Activated B cell treated with CpG ODN at 0.5 μM for 24 hours (primary cell): ENCODE measurements around the gene SPNS3. TPM values are rescaled to one million over a fixed set of nuclear protein-coding genes. Genes with fewer than 3 reads are reported as not detected.

ENCODE experiments used
- ATAC-seq: fragments of 200-7000 bp; cut with Tn5 transposase; one replicate; pipeline ENCODE4 v1.10.0; 2021; ENCODE audit warnings: low read depth, mild to moderate bottlenecking, moderate library complexity
- CTCF ChIA-PET: fragments of 350-600 bp; sonication (Branson Sonifier 250); formaldehyde crosslinking; loops from one replicate; lab custom pipeline; 2021; ENCODE audit warnings: antibody characterized with exemption; lab: Charles Lee
- POLR2A ChIA-PET: fragments of 350-600 bp; sonication (Branson Sonifier 250); formaldehyde crosslinking; loops from one replicate; lab custom pipeline; 2021; ENCODE audit warnings: antibody characterized with exemption; lab: Charles Lee
- DNase-seq: peaks from one replicate; pipeline ENCODE4 v3.0.0; 2022
- H3K27ac Mint-ChIP-seq: one replicate; pipeline ENCODE4 v1.8.0; 2020; ENCODE audit warnings: mixed read lengths
- H3K27me3 Mint-ChIP-seq: one replicate; pipeline ENCODE4 v1.8.0; 2021; ENCODE audit warnings: mixed read lengths
- H3K36me3 Mint-ChIP-seq: one replicate; pipeline ENCODE4 v1.8.0; 2021; ENCODE audit warnings: low read depth, mixed read lengths
- H3K4me1 Mint-ChIP-seq: one replicate; pipeline ENCODE4 v1.8.0; 2021; ENCODE audit warnings: mixed read lengths
- H3K4me3 Mint-ChIP-seq: one replicate; pipeline ENCODE4 v1.8.0; 2020; ENCODE audit warnings: mild to moderate bottlenecking, mixed read lengths
- H3K9me3 Mint-ChIP-seq: one replicate; pipeline ENCODE4 v1.8.0; 2020; ENCODE audit warnings: mixed read lengths
- intact Hi-C: fragments of 100-400 bp; cut with micrococcal nuclease; formaldehyde crosslinking; loops from one replicate; pipeline ENCODE4 v1.15.1; 2024
- total RNA-seq: library from RNA; stranded (reverse); gene quantifications from 2 replicates; pipeline ENCODE4 v1.2.3, GENCODE V29; 2022
- TF ChIP-seq, protein P1 (sequence below): fragments of 200-600 bp; IDR thresholded peaks from one replicate; pipeline ENCODE4 v1.8.0; 2022; ENCODE audit warnings: antibody characterized with exemption, mild to moderate bottlenecking

Gene SPNS3
- total RNA-seq, 1 donor from 2014 or later = 2.5 TPM

DNA sequence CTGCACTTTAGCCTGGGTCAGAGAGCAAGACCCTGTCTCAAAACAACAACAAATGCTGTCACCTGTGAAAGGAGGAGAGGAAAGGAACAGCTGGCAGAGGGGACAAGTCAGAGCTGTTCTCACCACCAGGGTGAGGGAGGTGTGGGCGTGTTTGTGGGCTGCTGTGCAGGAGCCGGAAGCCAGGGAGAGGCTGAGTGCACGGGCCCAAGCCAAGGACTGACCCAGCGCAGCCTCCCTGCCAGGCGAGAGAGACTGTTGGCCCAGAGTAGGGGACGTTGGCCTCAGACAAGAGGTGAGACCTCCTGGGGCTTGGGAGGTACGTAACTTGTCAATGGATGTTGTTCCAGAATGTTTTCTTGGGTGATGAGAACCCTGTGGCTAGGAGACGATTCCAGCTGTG is 75.7 kb downstream of the SPNS3 start:
- H3K4me3 Mint-ChIP-seq = no peak overlapping the region
- no peak overlapping the region for H3K27ac Mint-ChIP-seq
- TF ChIP-seq, protein P1, sequence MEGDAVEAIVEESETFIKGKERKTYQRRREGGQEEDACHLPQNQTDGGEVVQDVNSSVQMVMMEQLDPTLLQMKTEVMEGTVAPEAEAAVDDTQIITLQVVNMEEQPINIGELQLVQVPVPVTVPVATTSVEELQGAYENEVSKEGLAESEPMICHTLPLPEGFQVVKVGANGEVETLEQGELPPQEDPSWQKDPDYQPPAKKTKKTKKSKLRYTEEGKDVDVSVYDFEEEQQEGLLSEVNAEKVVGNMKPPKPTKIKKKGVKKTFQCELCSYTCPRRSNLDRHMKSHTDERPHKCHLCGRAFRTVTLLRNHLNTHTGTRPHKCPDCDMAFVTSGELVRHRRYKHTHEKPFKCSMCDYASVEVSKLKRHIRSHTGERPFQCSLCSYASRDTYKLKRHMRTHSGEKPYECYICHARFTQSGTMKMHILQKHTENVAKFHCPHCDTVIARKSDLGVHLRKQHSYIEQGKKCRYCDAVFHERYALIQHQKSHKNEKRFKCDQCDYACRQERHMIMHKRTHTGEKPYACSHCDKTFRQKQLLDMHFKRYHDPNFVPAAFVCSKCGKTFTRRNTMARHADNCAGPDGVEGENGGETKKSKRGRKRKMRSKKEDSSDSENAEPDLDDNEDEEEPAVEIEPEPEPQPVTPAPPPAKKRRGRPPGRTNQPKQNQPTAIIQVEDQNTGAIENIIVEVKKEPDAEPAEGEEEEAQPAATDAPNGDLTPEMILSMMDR = no peak
- POLR2A ChIA-PET = no interaction called here
- CTCF ChIA-PET = no interaction called here
- ATAC-seq = no peak
- H3K36me3 Mint-ChIP-seq = no peaks in the 10 kb centered on the region
- peaks cover 41% of the 10 kb centered on the region for H3K27me3 Mint-ChIP-seq
- no peak for DNase-seq
- peaks cover 2% of the 10 kb centered on the region for H3K4me1 Mint-ChIP-seq
- H3K9me3 Mint-ChIP-seq = no peaks in the 10 kb centered on the region
- intact Hi-C loops = no loop called here

DNA sequence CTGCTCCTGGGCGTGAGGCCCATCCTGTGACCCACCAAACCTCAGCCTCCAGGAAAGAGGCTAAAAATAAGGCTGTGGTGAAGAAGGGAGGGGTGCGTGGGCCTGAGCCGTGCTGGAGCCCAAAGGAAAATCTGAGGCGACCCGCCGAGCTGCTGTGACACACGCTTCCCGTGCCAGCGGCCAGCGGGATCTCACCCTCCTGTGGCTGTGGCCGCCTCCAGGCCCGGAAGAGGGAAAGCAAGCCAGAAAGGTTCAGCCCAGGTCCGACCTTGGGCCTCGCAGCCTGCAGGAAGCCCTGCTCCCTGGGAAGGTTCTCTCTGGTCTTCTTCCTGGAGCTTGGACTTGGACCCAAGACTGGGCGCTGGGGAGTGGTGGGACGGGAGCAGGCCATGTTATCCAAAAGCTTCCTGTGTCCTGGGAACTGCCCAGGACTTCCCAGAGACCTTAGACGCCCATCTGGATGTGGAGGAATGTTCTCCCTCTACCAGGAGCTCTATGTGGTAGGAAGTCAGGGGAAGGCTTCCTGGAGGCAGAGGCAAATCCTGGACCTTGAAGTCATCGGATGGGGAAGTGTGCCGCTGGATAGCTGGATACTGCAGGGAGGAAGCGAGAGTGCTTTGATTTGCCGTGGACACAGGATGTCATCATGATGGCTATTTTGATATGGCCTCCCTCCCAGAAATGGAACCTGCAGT is 76.3 kb downstream of the SPNS3 start:
- H3K4me1 Mint-ChIP-seq = peaks cover 2% of the 10 kb centered on the region
- H3K27ac Mint-ChIP-seq = no peak overlapping the region
- POLR2A ChIA-PET = no interaction called here
- H3K4me3 Mint-ChIP-seq = no peak overlapping the region
- no peaks in the 10 kb centered on the region for H3K9me3 Mint-ChIP-seq
- no peaks in the 10 kb centered on the region for H3K36me3 Mint-ChIP-seq
- intact Hi-C loops = no loop called here
- DNase-seq (no peak), ATAC-seq (no peak)
- peaks cover 38% of the 10 kb centered on the region for H3K27me3 Mint-ChIP-seq
- CTCF ChIA-PET = no interaction called here
- TF ChIP-seq, protein P1 = no peak

GRCh38 chr17:4510618-4510941 is 76.8 kb downstream of the SPNS3 start:
- TF ChIP-seq, protein P1 = no peak
- CTCF ChIA-PET = no interaction called here
- POLR2A ChIA-PET = no interaction called here
- peaks cover 38% of the 10 kb centered on the region for H3K27me3 Mint-ChIP-seq
- intact Hi-C loops = no loop called here
- peaks cover 2% of the 10 kb centered on the region for H3K4me1 Mint-ChIP-seq
- DNase-seq (no peak), ATAC-seq (no peak)
- H3K36me3 Mint-ChIP-seq = no peaks in the 10 kb centered on the region
- H3K4me3 Mint-ChIP-seq = no peak overlapping the region
- no peak overlapping the region for H3K27ac Mint-ChIP-seq
- H3K9me3 Mint-ChIP-seq = no peaks in the 10 kb centered on the region

- Mint-ChIP-seq H3K36me3 (no peaks in the 10 kb centered on the region), H3K27ac (no peak overlapping the region), H3K9me3 (no peaks in the 10 kb centered on the region), H3K4me1 (peaks cover 2% of the 10 kb centered on the region), H3K27me3 (peaks cover 34% of the 10 kb centered on the region), H3K4me3 (no peak overlapping the region)
- no peak for DNase-seq
- TF ChIP-seq, protein P1 = no peak
- intact Hi-C loops = no loop called here
- ChIA-PET POLR2A (no interaction called here), CTCF (no interaction called here)
- ATAC-seq = no peak
These were observed 77.6 kb downstream of the SPNS3 start for GRCh38 chr17:4511199-4511932.
